B cell (primary cell): Measurements from ENCODE around the gene GNB2. TPM values are rescaled to one million over a fixed set of nuclear protein-coding genes. Genes with fewer than 3 reads are reported as not detected.
A peak's percentile ranks its signal among the peaks of the same experiment; 100 is the strongest.

Experiments
- ATAC-seq: fragments of 200-7000 bp; cut with Tn5 transposase; one replicate; pipeline ENCODE4 v1.10.0; 2021; ENCODE audit warnings: low read depth, mild to moderate bottlenecking, moderate number of reproducible peaks, moderate library complexity
- CTCF ChIA-PET: fragments of 350-600 bp; sonication (Branson Sonifier 250); formaldehyde crosslinking; loops from one replicate; lab custom pipeline; 2021; ENCODE audit warnings: antibody characterized with exemption, inconsistent platforms; lab: Charles Lee
- POLR2A ChIA-PET: fragments of 350-600 bp; sonication (Branson Sonifier 250); formaldehyde crosslinking; loops from one replicate; lab custom pipeline; 2021; ENCODE audit warnings: antibody characterized with exemption; lab: Charles Lee
- DNase-seq: peaks from one replicate; pipeline ENCODE4 v3.0.0; 2013
- H2AFZ ChIP-seq: 2 replicates; pipeline ENCODE4 v1.6.1; 2012; ENCODE audit warnings: mild to moderate bottlenecking, low read depth, low read length; ENCODE audit not compliant: insufficient read depth, poor library complexity, severe bottlenecking
- H3K27ac ChIP-seq, 2 donors: 1 replicate in 1 of 2; 2 replicates in 1 of 2; pipeline ENCODE4 v1.5.1; 2012 to 2013; ENCODE audit warnings: low read length in 2 of 2, mild to moderate bottlenecking in 2 of 2, moderate library complexity in 1 of 2
- H3K27me3 ChIP-seq, 4 experiments: fragments of 200-600 bp in 1 of 4; sonication (generic) in 1 of 4; replicated peaks in 1 of 4; 1 replicate in 2 of 4; 2 replicates in 2 of 4; pipeline versions ENCODE4 v1.6.1 to v1.7.0; 2013 to 2016; ENCODE audit warnings: low read length in 3 of 4, mild to moderate bottlenecking in 2 of 4, mixed read lengths in 1 of 4, moderate library complexity in 1 of 4; ENCODE audit not compliant: insufficient read depth in 4 of 4, control insufficient read depth in 3 of 4; ENCODE audit errors: control extremely low read depth in 1 of 4
- H3K36me3 ChIP-seq, 2 experiments: replicated peaks in 1 of 2; 1 replicate in 1 of 2; 2 replicates in 1 of 2; pipeline versions ENCODE4 v1.6.1 to v1.7.1; 2013; ENCODE audit warnings: low read length in 1 of 2; ENCODE audit not compliant: insufficient read depth in 2 of 2, control insufficient read depth in 1 of 2; ENCODE audit errors: control extremely low read depth in 1 of 2, extremely low read depth in 1 of 2
- H3K4me1 ChIP-seq, 2 donors: fragments of 200-600 bp in 1 of 2; sonication (generic) in 1 of 2; 1 replicate in 1 of 2; 2 replicates in 1 of 2; pipeline versions ENCODE4 v1.5.1 to v1.6.1; 2013 to 2017; ENCODE audit warnings: low read length in 2 of 2; ENCODE audit not compliant: control insufficient read depth in 2 of 2, insufficient read depth in 2 of 2
- H3K4me2 ChIP-seq: replicated peaks from 2 replicates; pipeline ENCODE3; 2012; ENCODE audit warnings: mild to moderate bottlenecking, low read depth, low read length; ENCODE audit not compliant: poor library complexity, severe bottlenecking
- H3K4me3 ChIP-seq, 5 experiments: fragments of 200-600 bp in 1 of 5; sonication (generic) in 1 of 5; 1 replicate in 3 of 5; 2 replicates in 2 of 5; pipeline versions ENCODE4 v1.5.1 to v1.7.0; 2011 to 2016; ENCODE audit warnings: low read length in 4 of 5, mild to moderate bottlenecking in 4 of 5, low read depth in 2 of 5, control low read depth in 1 of 5, moderate library complexity in 1 of 5; ENCODE audit not compliant: insufficient read depth in 1 of 5; ENCODE audit errors: control extremely low read depth in 1 of 5, extremely low read depth in 1 of 5
- H3K79me2 ChIP-seq: fragments of 200-600 bp; sonication (generic); one replicate; pipeline ENCODE4 v1.6.0; 2016; ENCODE audit warnings: low read length; ENCODE audit not compliant: control insufficient read depth, insufficient read depth
- H3K9ac ChIP-seq: fragments of 200-600 bp; sonication (generic); 2 replicates; pipeline ENCODE4 v1.6.1; 2017; ENCODE audit warnings: mild to moderate bottlenecking, low read length, moderate library complexity
- H3K9me3 ChIP-seq, 3 donors: one replicate each; pipeline versions ENCODE4 v1.6.1 to v1.7.1; 2013; ENCODE audit warnings: low read length in 2 of 3; ENCODE audit not compliant: control insufficient read depth in 2 of 3, insufficient read depth in 1 of 3; ENCODE audit errors: control extremely low read depth in 1 of 3
- H4K20me1 ChIP-seq: 2 replicates; pipeline ENCODE4 v1.6.0; 2012; ENCODE audit warnings: mild to moderate bottlenecking, low read length; ENCODE audit not compliant: insufficient read depth, control insufficient read depth, poor library complexity, severe bottlenecking
- H3K27ac Mint-ChIP-seq: one replicate; pipeline ENCODE4 v1.8.0; 2021; ENCODE audit warnings: mixed read lengths
- H3K27me3 Mint-ChIP-seq: one replicate; pipeline ENCODE4 v1.8.0; 2021; ENCODE audit warnings: mixed read lengths
- H3K4me1 Mint-ChIP-seq: one replicate; pipeline ENCODE4 v1.8.0; 2021; ENCODE audit warnings: mixed read lengths
- H3K4me3 Mint-ChIP-seq: one replicate; pipeline ENCODE4 v1.8.0; 2021; ENCODE audit warnings: mixed read lengths
- H3K9me3 Mint-ChIP-seq: one replicate; pipeline ENCODE4 v1.8.0; 2022; ENCODE audit warnings: mixed read lengths; ENCODE audit not compliant: insufficient read depth
- EZH2 ChIP-seq: IDR thresholded peaks from 2 replicates; pipeline ENCODE4 v1.6.1; 2012; ENCODE audit warnings: borderline replicate concordance, low read depth, mild to moderate bottlenecking, moderate library complexity, low read length; ENCODE audit not compliant: insufficient read depth, poor library complexity, severe bottlenecking
- WGBS: methylation state at CpG from one replicate; pipeline ENCODE4 v1.1.5; 2013; ENCODE audit warnings: missing lambda C conversion rate; ENCODE audit not compliant: insufficient coverage; 5-methylcytosine and 5-hydroxymethylcytosine counted together
- intact Hi-C: fragments of 100-400 bp; cut with micrococcal nuclease; formaldehyde crosslinking; loops from one replicate; pipeline ENCODE4 v1.10.0; 2022
- polyA plus RNA-seq: library from polyadenylated mRNA; depleted of rRNA; stranded (reverse); fragments of >200 nt; gene quantifications from 2 replicates; pipeline ENCODE4 v1.2.3, GENCODE V29; 2012
- total RNA-seq, 2 donors: library from RNA; stranded (reverse); fragments of 120-200 nt in 1 of 2; gene quantifications; 1 replicate in 1 of 2; 2 replicates in 1 of 2; pipeline versions ENCODE4 v1.2.3 to v1.2.4, GENCODE V29; 2013 to 2022
- TF ChIP-seq, protein P1 (sequence below): fragments of 200-600 bp; IDR thresholded peaks from one replicate; pipeline ENCODE4 v1.8.0; 2022; ENCODE audit warnings: antibody characterized with exemption, mild to moderate bottlenecking

Gene GNB2
- total and polyA plus RNA-seq, 2 donors (not counting 1 experiment from before 2014, with no cell fraction given) = 127 to 221 TPM

- ChIA-PET CTCF (interaction anchor here (1.1 to 3.6 kb wide), 5 partner anchors 15 to 270 kb away, joined by 4 to 101 read pairs (median 12); partner anchors contain the start of genes FBXO24, LRCH4, PPP1R35 and SLC12A9), POLR2A (interaction anchor here (0.6 to 2.0 kb wide), 5 partner anchors 12 to 147 kb away, joined by 6 to 29 read pairs (median 11); partner anchors contain the start of genes FBXO24, GIGYF1, LRCH4 and MOSPD3)
- TF ChIP-seq, protein P1, sequence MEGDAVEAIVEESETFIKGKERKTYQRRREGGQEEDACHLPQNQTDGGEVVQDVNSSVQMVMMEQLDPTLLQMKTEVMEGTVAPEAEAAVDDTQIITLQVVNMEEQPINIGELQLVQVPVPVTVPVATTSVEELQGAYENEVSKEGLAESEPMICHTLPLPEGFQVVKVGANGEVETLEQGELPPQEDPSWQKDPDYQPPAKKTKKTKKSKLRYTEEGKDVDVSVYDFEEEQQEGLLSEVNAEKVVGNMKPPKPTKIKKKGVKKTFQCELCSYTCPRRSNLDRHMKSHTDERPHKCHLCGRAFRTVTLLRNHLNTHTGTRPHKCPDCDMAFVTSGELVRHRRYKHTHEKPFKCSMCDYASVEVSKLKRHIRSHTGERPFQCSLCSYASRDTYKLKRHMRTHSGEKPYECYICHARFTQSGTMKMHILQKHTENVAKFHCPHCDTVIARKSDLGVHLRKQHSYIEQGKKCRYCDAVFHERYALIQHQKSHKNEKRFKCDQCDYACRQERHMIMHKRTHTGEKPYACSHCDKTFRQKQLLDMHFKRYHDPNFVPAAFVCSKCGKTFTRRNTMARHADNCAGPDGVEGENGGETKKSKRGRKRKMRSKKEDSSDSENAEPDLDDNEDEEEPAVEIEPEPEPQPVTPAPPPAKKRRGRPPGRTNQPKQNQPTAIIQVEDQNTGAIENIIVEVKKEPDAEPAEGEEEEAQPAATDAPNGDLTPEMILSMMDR = no peak
- no peak for TF ChIP-seq EZH2
- Mint-ChIP-seq H3K9me3 (no peaks in the 10 kb centered on the region), H3K4me1 (peaks cover 20% of the 10 kb centered on the region), H3K27ac (peak overlapping the region; percentile 85), H3K27me3 (no peaks in the 10 kb centered on the region), H3K4me3 (peak overlapping the region; percentile 94)
- Histone ChIP-seq H2AFZ (peak overlapping the region; percentile 99), H3K27me3 (no peaks in the 10 kb centered on the region), H3K9ac (peak overlapping the region; percentile 92), H3K36me3 (peaks cover 0 to 3% of the 10 kb centered on the region in 2 experiments), H3K27ac (peak overlapping the region in 1 of 2 donors; percentile 86), H3K4me1 (peaks cover 8 to 20% of the 10 kb centered on the region in 2 donors), H3K79me2 (peaks cover 14% of the 10 kb centered on the region), H3K4me3 (peak overlapping the region; percentile 57 to 96 (median 87)), H3K4me2 (peak overlapping the region; percentile 97), H3K9me3 (no peaks in the 10 kb centered on the region), H4K20me1 (no peaks in the 10 kb centered on the region)
- intact Hi-C loops = loop anchor here (1.0 to 10.0 kb wide), 4 partner anchors 97 to 270 kb away; partner anchors contain the start of genes FBXO24, LRCH4, PPP1R35 and TSC22D4
- 58% methylated on average over 26 of the region's 34 CpGs for WGBS
- ATAC-seq (no peak), DNase-seq (peak; percentile 22)
These were observed 33.3 kb downstream of the GNB2 start for GRCh38 chr7:100706672-100707311.

DNA sequence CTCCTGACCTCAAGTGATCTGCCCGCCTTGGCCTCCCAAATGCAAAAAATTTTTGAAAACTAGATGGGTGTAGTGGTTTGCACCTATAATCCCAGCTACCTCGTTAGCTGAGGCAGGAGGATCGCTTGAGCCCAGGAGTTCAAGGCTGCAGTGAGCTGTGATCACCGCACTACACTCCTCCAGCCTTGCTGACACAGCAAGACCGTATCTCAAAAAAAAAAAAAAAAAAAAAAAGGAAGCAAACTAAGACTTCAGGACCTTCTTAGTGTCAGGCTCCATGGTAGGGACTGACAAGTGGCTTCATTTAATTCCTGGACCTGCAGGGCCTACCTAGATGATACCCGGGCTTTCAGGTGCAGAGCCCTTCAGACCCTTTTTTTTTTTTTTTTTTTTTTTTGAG lies 34.9 kb downstream of the GNB2 start:
- WGBS = 96% methylated on average over 4 of the region's 6 CpGs

More for the DNA sequence above, 34.9 kb downstream of the GNB2 start:
- intact Hi-C loops = loop anchor here (10.0 kb wide), 1 partner anchor 234 kb away; the partner anchor contains the start of gene TSC22D4
- POLR2A ChIA-PET = interaction anchor here (0.6 to 1.0 kb wide), 3 partner anchors 124 to 230 kb away, joined by 3 to 7 read pairs (median 6); partner anchors contain the start of gene UFSP1
- Histone ChIP-seq H3K4me2 (no peak overlapping the region), H3K27me3 (no peaks in the 10 kb centered on the region), H3K36me3 (peaks cover 0 to 3% of the 10 kb centered on the region in 2 experiments), H3K27ac (no peak overlapping the region), H2AFZ (no peak overlapping the region), H3K9ac (no peak overlapping the region), H3K79me2 (peaks cover 14% of the 10 kb centered on the region), H3K4me3 (no peak overlapping the region), H3K9me3 (no peaks in the 10 kb centered on the region), H3K4me1 (peaks cover 8 to 20% of the 10 kb centered on the region in 2 donors), H4K20me1 (no peaks in the 10 kb centered on the region)
- CTCF ChIA-PET = interaction anchor here (1.3 kb wide), 1 partner anchor 120 kb away, joined by 3 read pairs; no protein-coding TSS in a partner anchor
- H3K4me3 Mint-ChIP-seq = no peak overlapping the region
- H3K4me1 Mint-ChIP-seq = peaks cover 20% of the 10 kb centered on the region
- DNase-seq = no peak
- no peaks in the 10 kb centered on the region for H3K9me3 Mint-ChIP-seq
- no peak overlapping the region for H3K27ac Mint-ChIP-seq
- no peak for TF ChIP-seq EZH2
- TF ChIP-seq, protein P1 = no peak
- ATAC-seq = no peak
- H3K27me3 Mint-ChIP-seq = no peaks in the 10 kb centered on the region
